Mucosa of gallbladder (tissue), 1 donor: ENCODE measurements around the gene DDX60. TPM values are rescaled to one million over a fixed set of nuclear protein-coding genes. Genes with fewer than 3 reads are reported as not detected.
"Not testable (repeated sequence)": the region's sequence is repeated elsewhere in the genome, so short reads cannot be mapped to it uniquely, and the experiment has no call there.

Experiments used
- DNase-seq: peaks from one replicate; pipeline ENCODE4 v3.0.0-alpha.2; 2020; ENCODE audit warnings: low spot score
- total RNA-seq: library from RNA; stranded (reverse); gene quantifications from one replicate; pipeline ENCODE4 v1.2.1, GENCODE V29; 2021
- donor health status: DM: no; HTN: no; CAD: no.

Gene DDX60
- total RNA-seq, result 19.6 TPM

GRCh38 chr4:168318266-168318895 lies at the start of gene DDX60:
Gene DDX60 (minus strand): TSS chr4:168318752. CDS start chr4:168311259, 7,493 bp downstream.
- DNase-seq, result peak; percentile 76

- no peak for DNase-seq
These were observed 48.5 kb upstream of the DDX60 start for GRCh38 chr4:168367065-168367464.

DNA sequence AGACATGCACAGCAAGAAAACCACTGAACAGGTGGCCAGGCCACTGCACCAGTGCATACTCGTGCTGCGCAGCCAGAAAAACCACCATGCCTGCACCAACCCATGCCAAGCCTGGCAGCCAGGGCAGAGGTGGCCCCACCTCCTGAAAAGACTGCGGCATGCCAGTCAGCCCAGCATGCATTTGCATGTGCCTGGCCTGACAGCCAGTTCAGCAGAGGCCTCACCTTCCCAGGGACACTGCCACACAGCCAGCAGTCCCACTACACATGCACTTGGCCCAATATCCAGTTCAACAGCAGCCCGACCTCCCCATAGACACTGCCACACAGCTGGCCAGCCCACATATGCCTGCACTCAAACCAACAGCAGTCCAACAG lies 43.5 kb upstream of the DDX60 start:
- DNase-seq, result no peak

DNA sequence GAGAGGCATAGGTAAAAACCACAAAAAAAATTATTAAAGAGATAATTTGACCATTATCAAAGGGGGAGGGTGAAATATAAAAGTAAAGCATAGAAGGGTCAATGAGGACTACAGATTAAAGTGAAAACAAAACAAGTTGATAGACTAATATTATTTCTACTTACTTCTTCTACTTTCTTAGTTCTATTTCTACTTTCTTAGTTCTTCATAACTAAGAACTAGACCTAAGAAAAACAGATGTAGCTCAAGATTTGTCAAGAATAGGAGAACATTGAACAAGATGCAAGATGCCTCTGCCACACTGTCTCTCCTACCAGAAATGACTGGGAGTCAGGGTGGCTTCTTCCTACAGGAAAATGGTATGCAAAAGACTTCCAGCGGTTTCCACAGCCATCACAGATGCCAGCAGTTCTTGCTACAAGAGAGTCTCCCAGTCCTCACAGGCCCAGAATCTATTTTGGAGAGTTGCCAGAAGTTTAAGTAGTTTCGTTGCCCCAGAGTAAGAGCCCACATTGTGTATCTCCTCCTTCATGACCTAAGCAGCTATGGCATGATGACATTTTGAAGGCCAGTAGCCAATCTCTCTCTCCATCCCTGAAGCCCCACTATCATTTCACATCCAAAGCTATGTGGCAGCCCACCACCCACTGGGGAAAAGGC lies 42.9 kb upstream of the DDX60 start:
- DNase-seq, result no peak

DNA sequence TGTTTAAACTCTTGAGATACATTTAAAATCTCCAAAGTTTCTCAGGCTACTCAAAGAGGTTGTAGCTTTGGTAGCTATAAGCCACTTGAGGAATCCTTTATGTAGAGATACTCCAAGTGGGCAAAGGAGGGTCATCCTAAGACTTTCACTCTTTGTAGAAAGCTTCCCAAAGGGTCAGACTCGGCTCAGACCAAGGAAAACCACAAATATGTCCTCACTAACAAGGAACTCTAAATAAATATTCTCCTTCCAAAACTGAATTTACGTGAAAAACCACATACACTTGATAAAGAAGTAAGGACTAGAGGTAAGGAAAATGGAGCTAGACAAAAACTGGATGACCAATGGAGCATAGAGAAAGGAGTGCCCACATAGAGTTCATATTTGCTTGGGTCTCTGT lies 41.7 kb upstream of the DDX60 start:
- no peak for DNase-seq

GRCh38 chr4:168357941-168358340 lies 39.4 kb upstream of the DDX60 start:
- no peak for DNase-seq

DNA sequence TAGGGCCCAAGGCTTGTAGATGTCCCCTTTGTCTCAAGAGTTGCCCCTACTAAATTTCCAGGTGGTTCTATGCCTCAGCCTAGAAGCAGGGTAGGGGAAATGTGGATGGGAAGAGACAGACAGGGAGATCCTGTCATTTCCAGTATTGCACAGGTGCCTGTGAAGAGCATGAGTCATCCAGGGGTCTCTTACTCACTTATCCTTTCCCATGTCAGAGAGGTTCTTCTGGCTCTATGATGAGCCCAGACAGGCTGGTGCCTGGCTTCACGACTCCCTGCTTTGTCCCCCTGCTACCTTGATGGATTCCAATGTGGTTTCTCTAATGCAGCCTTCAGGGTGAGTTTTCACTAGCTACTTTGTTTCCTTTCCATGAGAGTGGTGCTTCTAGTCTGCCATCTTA lies 35.2 kb upstream of the DDX60 start:
- DNase-seq, result no peak

DNA sequence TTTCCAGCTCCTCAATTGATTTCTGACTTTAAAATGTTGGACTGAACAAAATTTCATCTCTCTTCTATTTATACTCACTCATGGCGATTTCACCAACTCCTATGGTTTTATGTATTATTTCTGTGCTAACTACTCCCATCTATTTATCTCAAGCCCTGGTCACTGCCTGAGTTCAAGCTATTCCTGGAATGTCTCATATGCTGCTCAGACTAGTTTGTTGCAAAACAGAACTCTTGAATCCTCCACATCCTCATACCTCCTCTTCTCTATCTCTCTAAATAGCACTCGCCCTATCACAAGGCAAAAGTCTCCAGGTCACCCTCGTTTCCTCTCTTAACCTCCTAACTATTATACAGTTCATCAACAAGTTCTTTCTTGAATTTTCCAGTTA lies 19.0 kb upstream of the DDX60 start:
- DNase-seq, result no peak

DNA sequence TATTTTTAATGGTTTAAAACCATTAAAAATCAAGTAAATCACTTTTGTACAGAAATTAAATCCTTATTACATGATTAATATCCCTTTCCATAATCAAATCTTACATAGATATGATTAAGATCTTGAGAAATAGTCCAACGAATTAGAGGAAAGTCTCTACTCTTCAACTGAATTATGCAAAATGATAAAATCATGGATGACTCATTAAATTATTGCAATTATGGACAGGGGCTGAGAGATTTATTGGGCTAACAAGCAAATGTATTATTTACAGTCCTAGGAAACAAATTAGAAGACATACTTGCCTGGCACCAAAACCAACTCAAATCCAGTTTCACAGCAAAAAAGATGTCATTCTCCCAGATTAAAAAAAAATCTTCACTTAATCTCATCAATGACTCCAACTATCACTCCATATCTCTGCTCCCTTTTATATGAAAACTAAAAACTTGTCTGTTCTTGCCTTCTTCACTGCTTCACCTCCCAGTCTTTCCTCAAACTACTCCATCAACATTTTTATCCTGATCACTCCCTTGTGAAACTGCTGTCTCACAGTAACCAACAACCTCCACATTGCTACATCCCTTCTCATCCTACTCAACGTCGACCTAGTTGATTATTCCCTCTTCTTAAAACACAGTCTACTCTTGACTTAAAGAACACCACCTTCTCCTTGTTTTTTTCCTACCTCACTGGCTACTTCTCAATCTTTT lies 18.4 kb upstream of the DDX60 start:
- no peak for DNase-seq

DNA sequence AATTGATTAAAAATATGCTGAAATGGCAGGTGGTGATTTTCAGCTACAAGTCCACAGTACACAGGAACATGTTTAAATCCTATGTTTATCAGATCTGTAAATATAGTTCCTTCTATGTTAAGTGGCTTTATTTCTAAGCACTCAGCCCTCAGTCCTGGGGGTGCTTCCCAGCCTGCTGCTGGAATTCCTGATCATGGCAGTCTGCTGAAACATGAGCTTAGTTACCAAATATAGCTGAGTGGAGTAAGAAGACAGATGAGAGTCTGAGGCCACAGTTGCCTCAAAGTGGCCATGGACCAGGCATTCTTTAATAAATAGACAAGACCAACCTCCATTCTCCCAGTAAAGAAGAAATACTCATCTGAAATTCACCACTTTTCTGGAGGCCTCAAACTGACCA lies 17.1 kb upstream of the DDX60 start:
- no peak for DNase-seq

GRCh38 chr4:168334053-168334452 lies 15.5 kb upstream of the DDX60 start:
- no peak for DNase-seq

GRCh38 chr4:168330575-168330974 lies 12.0 kb upstream of the DDX60 start:
- DNase-seq, result not testable (repeated sequence)

DNA sequence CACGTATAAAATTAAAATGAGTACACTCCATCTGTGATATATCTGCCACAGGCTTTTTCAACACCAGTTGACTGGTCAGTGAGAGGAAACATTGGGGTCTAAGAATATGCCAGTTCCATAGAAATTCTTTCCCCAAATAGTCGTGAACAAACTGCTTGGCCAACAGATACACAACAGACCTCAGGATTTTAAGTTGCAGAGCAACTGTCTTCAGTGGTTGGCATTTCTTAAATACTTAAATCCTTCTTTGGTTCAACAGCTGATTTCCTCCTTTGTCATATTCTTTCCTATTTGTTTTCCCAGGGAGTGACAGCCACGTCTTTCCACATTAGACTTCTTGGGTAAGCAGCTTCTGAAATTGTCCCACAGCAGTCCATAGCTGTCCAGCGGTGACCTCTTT lies 7.0 kb upstream of the DDX60 start:
- no peak for DNase-seq

GRCh38 chr4:168321006-168321405 lies 2.5 kb upstream of the DDX60 start:
- DNase-seq, result no peak

GRCh38 chr4:168319486-168320019 lies 1.0 kb upstream of the DDX60 start:
- no peak for DNase-seq

DNA sequence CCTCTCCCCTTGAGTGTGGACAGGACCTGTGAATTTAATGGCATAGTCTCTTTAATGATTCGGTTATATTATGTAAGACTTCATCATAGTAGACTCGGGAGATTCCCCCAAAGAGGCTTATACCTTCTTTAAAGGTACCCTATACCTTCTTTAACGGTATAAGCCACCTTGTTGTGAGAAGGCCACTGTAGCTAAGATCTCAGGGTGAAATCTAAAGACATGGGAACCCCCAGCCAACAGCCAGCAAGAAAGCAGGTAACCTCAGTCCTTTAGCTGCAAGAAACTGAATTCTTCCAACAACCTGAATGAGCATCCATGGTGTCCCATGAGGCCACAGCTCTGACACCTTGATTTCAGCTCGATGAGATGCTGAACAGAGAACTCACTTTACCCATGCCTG lies 931 bp downstream of the DDX60 start:
- no peak for DNase-seq

- no peak for DNase-seq
These were observed 8.8 kb downstream of the DDX60 start for GRCh38 chr4:168309781-168310180.

DNA sequence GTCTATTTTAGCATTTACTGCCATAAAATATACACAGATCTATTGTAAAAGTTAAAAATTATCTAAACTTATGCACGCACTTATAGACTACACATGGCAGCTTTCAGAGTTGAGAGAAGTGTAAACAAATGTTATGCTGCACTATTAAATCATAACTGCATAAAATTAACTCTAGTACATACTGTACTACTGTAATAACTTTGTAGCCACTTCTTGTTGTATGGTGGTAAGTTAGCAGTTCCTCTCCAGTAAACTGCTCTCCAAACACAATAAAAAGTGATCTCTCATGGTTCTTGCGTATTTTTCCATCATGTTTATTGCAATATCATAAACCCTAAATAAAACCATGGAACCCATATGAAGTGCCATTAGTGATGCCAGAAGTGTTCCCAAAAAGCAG lies 9.6 kb downstream of the DDX60 start:
- no peak for DNase-seq

GRCh38 chr4:168306476-168306875 lies 12.1 kb downstream of the DDX60 start:
- DNase-seq, result no peak

GRCh38 chr4:168304744-168305459 lies 13.7 kb downstream of the DDX60 start:
- no peak for DNase-seq

GRCh38 chr4:168303430-168303829 lies 15.1 kb downstream of the DDX60 start:
- not testable (repeated sequence) for DNase-seq

GRCh38 chr4:168293386-168293975 lies 25.1 kb downstream of the DDX60 start:
- DNase-seq, result no peak
